Measurements from ENCODE around the gene GRAP2.

DNA sequence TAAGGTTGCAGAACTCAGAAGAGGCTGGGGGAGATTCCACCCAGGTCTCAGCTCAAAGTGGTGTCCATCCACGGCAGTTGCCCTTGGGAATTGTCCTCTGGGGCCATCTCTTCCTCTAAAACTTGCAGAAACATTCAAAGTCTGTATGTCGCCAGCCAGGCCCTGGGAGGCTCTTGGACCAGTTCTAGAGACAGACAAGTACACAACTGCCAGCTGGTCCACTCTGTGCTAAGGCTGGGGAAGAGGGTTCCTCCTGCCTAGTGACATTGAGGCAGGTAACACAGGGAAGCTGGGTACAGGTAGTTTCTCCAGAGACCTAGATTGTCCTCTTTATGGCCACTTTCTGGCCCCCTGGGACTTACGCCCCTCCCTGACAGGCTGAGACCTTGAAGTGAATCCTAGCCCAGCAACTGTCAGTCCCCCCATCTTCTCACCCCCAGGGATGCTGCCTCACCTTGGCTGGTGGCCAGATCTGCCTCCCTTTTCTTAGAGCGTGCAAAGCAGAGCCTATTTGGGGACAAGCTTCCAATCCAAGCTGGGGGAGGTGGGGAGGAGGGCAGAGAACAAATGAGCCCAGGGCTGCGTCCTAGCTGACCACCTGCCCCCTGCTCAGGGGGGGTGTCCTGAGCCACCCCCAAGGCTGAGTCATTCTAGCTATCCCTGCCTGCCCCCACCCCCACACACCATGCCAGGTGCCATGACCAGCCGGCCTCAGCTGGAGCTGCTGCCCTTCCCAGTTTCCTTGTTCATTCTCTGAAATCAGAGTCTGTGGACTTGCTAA lies 102.2 kb downstream of the GRAP2 start:
- TF ChIP-seq, protein P1, sequence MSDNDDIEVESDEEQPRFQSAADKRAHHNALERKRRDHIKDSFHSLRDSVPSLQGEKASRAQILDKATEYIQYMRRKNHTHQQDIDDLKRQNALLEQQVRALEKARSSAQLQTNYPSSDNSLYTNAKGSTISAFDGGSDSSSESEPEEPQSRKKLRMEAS (IDR thresholded peaks at IDR 0.05; ENCODE audit: low read depth, low read length): no peak
- no peak for TF ChIP-seq POLR2A (IDR thresholded peaks at IDR 0.05; ENCODE audit: extremely low read depth, insufficient read length)
